Measurements from ENCODE around the gene PRR5L. TPM values are rescaled to one million over a fixed set of nuclear protein-coding genes. Genes with fewer than 3 reads are reported as not detected.
"Not testable (repeated sequence)": the region's sequence is repeated elsewhere in the genome, so short reads cannot be mapped to it uniquely, and the experiment has no call there.

Gene PRR5L
- total and polyA plus RNA-seq, 12 donors: 1.7 to 10.2 (median 7.3) TPM

- no peak for DNase-seq
- no peaks in the 10 kb centered on the region for H3K4me1 ChIP-seq (replicated peaks in 1 of 2)
- H3K27ac ChIP-seq: no peak overlapping the region
- no peaks in the 10 kb centered on the region for H3K27me3 ChIP-seq
- intact Hi-C loops (cut with DNase I): no loop called here
- WGBS, 4 donors: 49 to 55% (median 51%) methylated on average over 6 of the region's 6 CpGs
- TF ChIP-seq CTCF (IDR thresholded peaks at IDR 0.05): no peak
- no peak for TF ChIP-seq POLR2A (IDR thresholded peaks at IDR 0.05)
- no peaks in the 10 kb centered on the region for H3K36me3 ChIP-seq (replicated peaks in 1 of 2)
- H3K9me3 ChIP-seq (replicated peaks in 1 of 3): no peaks in the 10 kb centered on the region
- no peak overlapping the region for H3K4me3 ChIP-seq
Observed at GRCh38 chr11:36314434-36314767, 18.3 kb downstream of the PRR5L start.

- 60 to 75% (median 72%) methylated on average over 3 of the region's 3 CpGs for WGBS, 4 donors
- DNase-seq: no peak
- intact Hi-C loops (cut with DNase I): no loop called here
Observed at GRCh38 chr11:36316049-36316448, 20.0 kb downstream of the PRR5L start.

GRCh38 chr11:36317992-36318391, 21.9 kb downstream of the PRR5L start:
- Histone ChIP-seq H3K4me3 (no peak overlapping the region), H3K27ac (no peak overlapping the region), H3K4me1 (replicated peaks in 1 of 2) (no peaks in the 10 kb centered on the region), H3K9me3 (replicated peaks in 1 of 3) (no peaks in the 10 kb centered on the region), H3K27me3 (no peaks in the 10 kb centered on the region), H3K36me3 (replicated peaks in 1 of 2) (no peaks in the 10 kb centered on the region)
- WGBS, 4 donors: 23 to 69% (median 29%) methylated on average over 2 of the region's 2 CpGs
- TF ChIP-seq POLR2A (IDR thresholded peaks at IDR 0.05) (no peak), CTCF (IDR thresholded peaks at IDR 0.05) (no peak)
- intact Hi-C loops (cut with DNase I): no loop called here
- no peak for DNase-seq

More at GRCh38 chr11:36316049-36316448, 20.0 kb downstream of the PRR5L start:
- H3K27ac ChIP-seq: no peak overlapping the region
- H3K27me3 ChIP-seq: no peaks in the 10 kb centered on the region
- H3K4me1 ChIP-seq (replicated peaks in 1 of 2): no peaks in the 10 kb centered on the region
- no peak for TF ChIP-seq POLR2A (IDR thresholded peaks at IDR 0.05)
- no peak for TF ChIP-seq CTCF (IDR thresholded peaks at IDR 0.05)
- H3K36me3 ChIP-seq (replicated peaks in 1 of 2): no peaks in the 10 kb centered on the region
- no peak overlapping the region for H3K4me3 ChIP-seq
- H3K9me3 ChIP-seq (replicated peaks in 1 of 3): no peaks in the 10 kb centered on the region

GRCh38 chr11:36324956-36325355, 28.9 kb downstream of the PRR5L start:
- DNase-seq; H3K9me3 ChIP-seq (replicated peaks in 1 of 3); H3K4me3 ChIP-seq; H3K27me3 ChIP-seq; H3K27ac ChIP-seq; H3K36me3 ChIP-seq (replicated peaks in 1 of 2); H3K4me1 ChIP-seq (replicated peaks in 1 of 2); intact Hi-C loops (cut with DNase I): not testable (repeated sequence)
- WGBS, 4 donors: 83 to 93% (median 86%) methylated on average over 15 of the region's 15 CpGs

GRCh38 chr11:36325403-36325802, 29.3 kb downstream of the PRR5L start:
- H3K36me3 ChIP-seq (replicated peaks in 1 of 2); H3K9me3 ChIP-seq (replicated peaks in 1 of 3); DNase-seq; H3K4me1 ChIP-seq (replicated peaks in 1 of 2); H3K27me3 ChIP-seq; H3K4me3 ChIP-seq; intact Hi-C loops (cut with DNase I); H3K27ac ChIP-seq: not testable (repeated sequence)
- 76 to 89% (median 81%) methylated on average over 5 of the region's 5 CpGs for WGBS, 4 donors
